Kidney capillary endothelial cell (primary cell): Measurements from ENCODE around the gene ACTR5.
"Not testable (repeated sequence)": the region's sequence is repeated elsewhere in the genome, so short reads cannot be mapped to it uniquely, and the experiment has no call there.

Experiments
- DNase-seq: peaks from one replicate; pipeline ENCODE4 v3.0.0-alpha.2; 2018; ENCODE audit warnings: low spot score

The ACTR5 gene

DNA sequence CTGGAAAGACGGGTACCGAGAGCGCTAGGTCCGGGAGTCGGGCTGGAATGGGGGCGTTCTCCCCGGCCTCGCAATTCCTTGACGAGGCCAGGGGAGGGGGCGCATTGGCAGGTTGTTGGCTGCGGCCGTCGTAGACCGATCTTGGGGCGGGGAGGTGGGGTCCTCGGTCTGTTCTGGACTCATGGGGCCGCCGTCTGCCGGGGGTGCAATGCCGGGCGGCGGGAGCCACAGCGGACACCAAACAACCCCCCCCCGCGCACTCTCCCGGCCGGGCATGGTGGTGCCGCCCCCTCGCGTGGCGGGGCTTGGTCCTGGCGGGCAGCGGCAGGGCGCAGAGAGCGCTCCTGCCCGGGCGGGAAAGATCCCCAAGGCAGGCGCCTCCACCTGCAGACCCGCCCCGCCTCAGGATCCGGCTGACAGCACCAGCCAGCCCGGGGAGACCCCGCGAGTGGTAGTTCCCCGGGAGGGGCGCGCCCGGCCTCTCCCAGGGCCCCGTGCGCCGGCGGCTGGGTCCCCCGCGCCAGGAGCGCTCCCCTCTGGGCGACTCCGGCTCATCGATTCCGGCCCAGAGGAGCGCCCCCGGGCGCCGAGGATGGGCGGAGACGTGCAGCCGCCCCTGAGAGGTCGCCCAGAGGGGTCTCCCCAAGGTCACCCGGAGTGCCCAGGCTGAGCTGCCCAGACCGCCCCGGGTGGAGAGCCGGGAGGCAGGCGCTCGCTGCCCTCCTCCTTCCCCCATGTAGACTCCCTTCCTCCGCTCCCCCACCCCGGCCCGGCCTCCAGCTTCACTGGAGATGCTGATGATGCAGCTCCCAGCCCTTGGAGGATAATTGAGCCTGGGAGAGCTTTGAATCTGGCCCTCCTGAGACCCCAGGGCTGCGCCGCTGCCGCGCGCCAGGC lies 57.9 kb downstream of the ACTR5 start:
- no peak for DNase-seq

GRCh38 chr20:38806855-38807655 lies 58.8 kb downstream of the ACTR5 start:
- DNase-seq = no peak

- DNase-seq = no peak
Measured at GRCh38 chr20:38809942-38810341, 61.7 kb downstream of the ACTR5 start.

DNA sequence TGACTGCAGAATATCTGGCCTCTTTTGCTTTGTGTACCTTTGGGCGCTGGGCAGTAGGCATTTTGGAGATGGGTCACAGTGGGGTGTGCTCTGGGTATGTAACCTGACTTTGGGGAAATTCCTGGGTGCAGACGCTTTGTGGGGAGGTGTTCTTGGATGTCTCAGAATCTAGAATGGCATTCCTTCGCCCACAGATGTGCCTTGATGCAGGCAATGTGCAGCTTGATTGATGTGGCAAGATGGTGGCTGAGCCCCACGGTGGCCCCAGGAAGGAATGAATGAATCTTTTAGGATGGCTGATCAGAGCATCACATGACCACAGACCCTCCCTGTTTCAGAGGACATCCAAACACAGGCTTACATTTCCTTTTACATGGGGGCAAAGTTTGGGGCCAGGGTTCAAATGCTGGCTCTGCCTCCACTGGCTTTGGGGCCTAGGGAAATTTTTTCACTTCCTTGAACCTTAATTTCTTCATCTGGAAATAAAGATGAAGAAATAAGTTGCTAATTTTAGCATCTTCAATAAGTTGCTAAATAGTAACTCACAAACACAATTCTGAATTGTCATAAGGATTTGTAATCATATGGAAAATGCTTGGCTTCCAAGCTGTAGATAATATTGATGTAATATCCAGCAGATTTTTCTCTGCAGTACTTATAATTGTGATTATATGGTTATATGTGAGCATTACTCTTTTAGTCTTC lies 62.8 kb downstream of the ACTR5 start:
- DNase-seq = no peak

GRCh38 chr20:38811769-38812168 lies 63.5 kb downstream of the ACTR5 start:
- no peak for DNase-seq

DNA sequence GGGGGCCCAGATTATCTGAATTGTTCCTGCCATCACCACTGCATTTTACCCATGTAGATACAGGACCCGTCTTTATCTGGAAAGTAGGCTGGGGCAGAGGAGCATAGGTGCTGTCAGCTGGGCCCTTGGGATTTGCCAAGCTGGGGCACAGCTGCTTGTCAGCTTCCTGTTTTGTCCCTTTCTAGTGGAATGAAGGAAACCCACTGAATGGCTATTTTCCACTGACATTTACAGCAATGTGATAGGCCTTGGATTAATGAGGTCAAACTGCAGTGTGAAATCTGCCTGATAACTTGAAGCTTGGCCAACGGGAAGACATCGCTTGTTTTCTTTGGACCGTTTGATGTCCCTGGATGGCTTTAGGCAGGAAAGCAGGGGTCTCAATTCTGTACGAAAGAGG lies 63.9 kb downstream of the ACTR5 start:
- no peak for DNase-seq

DNA sequence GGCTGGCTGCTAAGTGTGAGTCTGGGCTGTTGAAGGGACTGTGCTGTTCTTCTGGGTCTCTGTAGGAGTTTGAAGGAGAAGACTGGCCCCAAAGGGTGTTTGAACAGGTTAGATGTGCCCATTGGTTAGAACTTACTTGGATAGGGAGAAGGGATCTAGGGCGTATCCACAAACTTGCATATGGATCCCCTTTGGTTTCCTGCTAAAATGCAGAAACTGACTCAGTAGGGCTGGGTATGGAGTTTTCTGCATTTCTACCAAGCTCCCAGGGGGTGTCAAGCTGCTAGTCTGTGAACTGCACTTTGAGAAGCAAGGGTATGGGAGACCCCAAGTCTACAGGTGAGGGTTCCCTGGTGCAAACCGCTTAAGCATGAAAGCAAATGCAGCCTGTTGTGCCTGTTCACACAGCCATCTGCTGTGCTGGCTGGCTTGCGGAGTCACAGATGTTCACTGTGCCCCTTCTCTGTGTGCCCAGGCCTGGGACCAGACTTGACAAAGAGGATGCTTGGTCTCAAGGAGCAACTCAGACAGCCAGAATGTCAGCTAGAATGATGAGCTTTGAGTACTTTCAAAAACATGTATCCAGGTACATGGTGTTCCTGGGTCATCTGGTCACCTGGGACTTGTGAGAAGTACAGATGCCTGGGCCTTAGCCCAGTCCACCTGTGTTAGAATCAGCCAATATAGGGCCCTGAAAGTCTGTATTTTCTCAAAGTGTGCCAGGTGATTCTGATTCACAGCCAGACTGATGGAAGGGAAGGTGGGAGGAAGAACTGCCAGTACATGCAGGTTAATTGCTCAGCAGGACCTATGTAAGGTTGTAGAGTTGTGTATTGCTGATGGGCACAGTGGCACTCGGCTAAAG lies 64.7 kb downstream of the ACTR5 start:
- DNase-seq = no peak

DNA sequence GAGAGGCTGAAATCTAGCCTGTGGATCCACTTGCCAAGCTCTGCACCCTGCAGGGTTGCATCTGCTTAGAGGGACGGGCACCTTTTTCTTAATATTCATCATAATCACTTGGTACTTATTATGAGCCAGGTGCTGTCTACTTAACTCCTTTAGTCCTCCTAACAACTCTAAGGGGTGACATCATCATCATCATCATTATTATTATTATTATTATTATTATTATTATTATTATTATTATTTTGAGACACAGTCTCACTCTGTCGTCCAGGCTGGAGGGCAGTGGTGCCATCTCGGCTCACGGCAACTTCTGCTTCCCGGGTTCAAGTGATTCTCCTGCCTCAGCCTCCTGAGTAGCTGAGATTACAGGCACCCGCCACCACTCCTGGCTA lies 65.3 kb downstream of the ACTR5 start:
- DNase-seq = not testable (repeated sequence)

DNA sequence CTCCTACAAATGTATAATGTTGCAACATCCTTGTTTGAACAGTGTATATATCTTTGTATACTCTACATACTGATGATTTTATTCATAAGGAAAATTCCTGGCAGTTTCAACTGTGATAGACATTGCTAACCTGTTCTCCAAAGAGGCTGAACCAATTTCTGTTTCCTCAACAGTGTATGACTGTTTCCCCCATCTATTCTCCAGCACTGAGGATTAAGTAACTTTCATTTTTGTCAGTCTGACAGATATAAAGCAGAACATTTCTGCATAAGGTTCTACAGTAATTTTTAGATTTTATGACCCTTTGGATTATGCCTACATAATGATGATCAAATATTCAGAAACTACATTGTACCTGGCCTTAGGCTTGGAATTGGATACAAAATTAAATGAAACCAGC lies 67.2 kb downstream of the ACTR5 start:
- no peak for DNase-seq

DNA sequence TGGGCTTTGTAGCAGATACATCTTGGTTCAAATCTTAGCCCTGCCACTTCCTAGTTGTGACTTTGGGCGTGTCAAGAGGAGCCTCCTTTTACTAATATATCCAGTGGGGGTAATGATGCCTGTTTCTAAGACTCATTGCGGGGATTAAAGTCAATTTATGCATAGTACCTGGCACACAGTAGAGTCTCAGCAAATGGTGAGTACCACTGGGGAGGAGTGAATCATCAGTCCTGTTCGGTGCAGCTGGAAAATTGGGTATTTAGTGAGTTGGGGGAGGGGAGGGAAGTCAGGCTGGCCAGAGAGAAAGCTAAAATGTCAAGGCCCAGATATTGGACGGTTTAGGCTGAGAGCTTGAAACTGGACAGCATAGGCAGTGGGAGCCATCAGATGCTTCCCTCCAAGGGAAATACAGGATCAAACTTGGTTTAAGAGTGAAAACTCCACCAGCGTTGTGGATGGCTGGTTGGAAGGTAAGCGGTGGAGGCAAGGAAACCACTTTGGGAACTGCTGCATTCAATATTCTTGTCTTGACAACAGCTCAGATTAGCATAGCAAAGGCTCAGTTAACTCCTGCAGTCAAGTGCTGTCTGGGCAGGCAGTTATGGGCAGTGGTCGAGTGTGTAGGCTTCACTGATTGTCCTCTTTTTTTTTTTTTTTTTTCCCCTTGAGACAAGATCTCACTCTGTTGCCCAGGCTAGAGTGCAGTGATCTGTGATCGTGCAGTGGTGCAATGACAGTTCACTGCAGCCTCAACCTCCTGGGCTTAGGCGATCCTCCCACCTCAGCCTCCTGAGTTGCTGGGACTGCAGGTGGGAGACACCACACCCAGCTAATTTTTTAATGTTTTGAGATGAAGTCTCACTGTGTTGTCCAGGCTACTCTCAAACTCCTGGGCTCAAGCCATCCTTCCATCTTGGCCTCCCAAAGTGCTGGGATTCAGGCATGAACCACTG lies 70.1 kb downstream of the ACTR5 start:
- no peak for DNase-seq
